GM20431 (cell line): ENCODE measurements around the gene PHACTR3.
"Not testable (repeated sequence)": the region's sequence is repeated elsewhere in the genome, so short reads cannot be mapped to it uniquely, and the experiment has no call there.

Experiments
- in situ Hi-C: fragments of 300-500 bp; cut with MseI, MboI; formaldehyde crosslinking; loops from one replicate; pipeline ENCODE4 v1.15.0; 2020; ENCODE audit warnings: low sequenced_read_pairs; ENCODE audit not compliant: unreplicated experiment

Gene PHACTR3

DNA sequence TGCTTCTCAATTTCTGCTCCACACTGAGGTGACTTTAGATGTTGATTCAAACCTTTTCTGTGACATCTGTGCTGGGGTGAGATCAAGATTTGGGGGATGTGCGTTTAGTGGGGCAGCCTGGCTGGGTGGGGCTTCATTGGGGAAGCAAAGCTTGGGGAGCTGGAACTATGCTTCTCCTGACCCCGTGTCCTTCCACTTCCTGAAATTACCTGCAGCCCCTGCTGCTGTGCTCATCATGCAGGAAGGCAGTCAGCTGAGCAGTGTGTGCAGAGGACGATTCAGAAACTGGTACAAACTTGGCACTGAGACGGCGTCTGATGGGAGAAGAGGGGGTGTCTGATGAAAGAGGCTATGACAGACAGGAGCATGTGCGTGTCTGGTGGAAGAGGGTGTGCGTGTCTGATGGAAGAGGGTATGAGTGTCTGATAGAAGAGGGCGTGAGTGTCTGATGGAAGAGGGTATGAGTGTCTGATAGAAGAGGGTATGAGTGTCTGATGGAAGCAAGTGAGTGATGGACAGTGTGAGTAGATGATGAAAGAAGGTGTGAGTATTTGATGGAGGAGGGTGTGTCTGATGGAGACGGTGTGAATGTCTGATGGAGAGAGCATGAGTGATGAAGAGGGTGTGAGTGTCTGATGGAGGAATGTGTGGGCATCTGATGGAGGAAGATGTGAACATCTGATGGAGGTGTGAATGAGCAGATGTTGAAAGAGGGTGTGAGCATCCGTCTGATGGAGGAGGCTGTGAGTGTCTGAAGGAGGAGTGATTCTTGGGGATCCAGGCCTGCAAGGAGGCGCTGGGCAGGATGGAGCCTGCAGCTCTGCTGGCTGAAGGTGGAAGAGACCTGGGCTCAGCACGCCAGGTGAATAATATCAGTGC, 225.7 kb downstream of the PHACTR3 start:
- in situ Hi-C loops: no loop called here

DNA sequence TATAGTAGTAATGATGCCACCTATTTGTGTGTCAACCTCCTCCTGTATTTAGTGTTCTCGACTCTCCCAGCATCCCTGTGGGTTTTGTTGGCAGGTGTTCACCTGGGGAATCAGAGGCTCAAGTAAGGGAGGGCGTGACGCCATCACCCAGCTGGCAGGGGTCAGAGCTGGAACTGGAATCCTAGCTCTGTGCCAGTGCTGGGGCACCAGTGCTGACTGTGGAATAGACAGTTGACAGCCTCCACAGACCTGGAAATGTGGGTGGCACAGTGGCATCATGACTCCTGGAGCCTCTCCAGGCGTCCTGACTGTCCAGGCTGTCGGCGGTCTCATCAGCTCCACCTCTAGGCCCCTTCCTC, 226.3 kb downstream of the PHACTR3 start:
- in situ Hi-C loops: no loop called here

DNA sequence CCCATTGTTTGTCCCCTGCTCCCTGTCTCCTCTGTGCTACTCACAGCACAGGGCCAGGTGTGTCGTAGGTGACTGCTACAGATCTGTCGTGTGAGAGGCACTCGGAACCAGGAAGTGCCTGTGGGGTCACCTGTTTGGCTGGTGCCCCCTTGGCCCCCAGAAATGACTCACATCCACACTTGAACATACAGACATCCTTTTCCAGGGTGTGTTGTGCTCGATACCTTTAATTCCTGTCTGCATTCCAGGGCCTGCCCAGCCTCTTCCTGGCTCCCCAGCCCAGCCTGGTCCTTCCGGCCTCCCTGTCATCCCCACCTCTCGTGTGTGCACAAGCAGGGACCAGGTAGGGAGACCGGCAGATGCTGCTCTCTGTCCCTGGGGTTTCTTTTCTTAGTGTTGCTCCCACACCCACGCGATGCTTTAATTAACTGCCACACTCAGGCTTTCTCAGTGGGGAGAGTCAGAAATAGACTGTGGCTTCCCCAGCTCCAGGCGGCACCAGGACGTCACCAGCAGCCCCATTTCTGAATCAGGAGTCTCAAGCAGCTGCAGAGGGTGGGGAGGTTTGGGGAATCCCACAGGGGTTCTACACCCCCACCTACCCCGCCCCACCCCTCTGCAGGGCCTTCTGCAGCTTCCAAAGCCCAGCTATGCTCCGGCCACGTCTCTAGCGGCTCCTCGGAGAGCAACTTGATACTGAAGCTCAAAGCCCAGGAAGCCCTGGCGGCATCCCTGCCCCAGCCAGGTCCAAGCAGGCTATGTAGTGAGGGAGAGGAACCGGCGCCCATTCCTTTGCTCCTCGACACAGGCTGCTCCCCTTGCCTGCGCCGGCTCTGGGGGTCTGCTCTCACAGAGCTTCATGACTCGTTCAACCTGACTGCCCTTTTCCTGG, 226.9 kb downstream of the PHACTR3 start:
- in situ Hi-C loops: no loop called here

DNA sequence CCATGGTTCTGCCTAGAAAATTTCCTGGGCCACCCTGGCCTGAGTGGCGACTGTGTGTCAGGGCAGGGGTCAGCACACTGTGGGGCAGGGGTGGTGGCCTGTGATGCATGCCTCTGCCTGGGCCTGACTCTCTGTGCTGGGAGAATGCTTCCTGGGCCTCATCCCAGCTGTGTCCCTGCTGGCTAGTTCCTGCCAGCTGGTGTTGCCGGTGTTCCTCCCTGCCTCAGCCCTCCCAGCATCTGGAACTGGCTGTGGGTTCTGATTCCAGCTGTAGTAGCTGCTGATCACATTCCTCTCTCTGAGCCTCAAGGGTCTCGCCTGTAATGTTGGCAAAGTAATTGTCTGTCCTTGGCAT, 227.6 kb downstream of the PHACTR3 start:
- in situ Hi-C loops: no loop called here

GRCh38 chr20:59832406-59833363, 228.3 kb downstream of the PHACTR3 start:
- in situ Hi-C loops: no loop called here

DNA sequence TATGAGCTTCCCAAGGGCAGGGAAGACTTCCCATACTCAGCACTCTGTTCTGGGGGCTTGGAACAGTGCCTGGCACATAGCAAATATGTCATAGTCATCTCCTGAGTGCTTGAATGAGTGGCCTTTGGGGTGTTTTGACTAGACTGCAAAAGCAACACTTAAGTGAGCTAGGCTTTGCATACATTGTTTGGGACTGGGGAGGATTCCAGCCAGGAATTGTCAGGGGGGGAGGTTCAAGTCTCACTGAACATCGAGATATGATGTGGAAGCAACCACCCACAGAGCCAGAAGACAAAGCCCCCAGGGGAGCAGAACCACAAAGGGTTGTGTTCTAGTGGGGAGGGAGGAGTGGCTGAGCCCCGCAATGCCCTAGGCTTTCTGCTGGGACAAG, 230.7 kb downstream of the PHACTR3 start:
- in situ Hi-C loops: no loop called here

DNA sequence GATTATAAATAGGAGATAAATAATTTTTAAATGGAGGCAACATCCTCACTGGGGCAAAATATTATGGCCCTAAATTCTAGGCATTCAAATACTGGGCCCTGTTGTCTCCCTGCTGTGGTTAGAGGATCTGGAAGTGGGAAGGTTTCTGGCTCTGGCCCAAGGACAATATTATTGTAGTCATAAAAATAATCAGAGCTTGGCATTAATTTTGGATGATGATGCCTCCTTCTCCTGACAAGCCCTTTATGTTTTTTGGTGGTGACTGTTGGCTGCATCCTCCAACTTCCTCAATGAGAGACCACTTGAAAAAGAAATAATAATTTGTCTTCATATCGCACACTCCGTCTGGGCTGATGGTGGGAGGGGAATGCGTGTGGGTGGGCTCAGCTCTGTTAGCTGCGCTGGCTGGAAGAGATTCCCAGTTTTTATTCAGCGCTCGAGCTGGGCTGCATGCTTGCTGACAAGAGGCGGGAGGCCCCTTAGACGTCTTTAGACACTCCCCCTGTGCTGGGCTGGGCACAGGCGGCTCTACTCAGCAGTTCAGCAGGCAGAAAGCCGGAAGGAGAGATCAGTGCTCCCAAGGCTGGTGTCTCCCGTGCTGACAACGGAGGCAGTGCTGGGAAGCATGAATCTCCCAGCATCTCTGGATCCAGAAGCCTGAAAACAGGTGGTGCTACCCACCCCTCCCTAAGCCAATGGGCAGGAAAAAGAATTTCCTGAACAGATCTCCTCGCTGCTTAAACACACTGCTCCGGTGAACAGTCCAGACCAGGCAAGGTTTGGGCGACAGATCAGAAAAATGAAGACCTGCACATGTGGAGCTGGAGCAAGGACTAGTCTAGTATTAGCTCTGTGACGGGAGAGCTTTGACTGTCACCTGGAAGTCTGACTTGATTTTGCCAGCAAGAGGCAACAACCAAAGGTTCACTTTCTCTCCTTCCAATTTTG, 231.4 kb downstream of the PHACTR3 start:
- in situ Hi-C loops: no loop called here

DNA sequence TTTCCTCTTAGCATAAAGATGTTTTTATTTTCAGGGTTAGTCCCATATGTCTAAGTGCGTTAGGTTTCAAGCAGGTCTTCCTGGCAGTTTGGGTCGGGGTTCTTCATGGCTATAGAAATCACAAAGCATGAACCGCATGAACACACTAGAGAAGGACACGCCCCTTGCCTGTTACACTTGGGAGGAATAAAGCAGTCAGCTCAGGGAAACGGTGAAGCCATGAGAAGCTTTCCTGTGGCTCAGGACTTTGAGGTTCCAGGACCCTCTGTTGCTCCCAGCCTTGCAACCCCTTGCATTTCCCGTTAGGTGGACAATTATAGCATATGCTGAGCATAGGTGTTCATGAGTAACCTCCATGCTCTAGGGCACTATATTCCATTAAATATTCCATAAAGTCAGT, 232.4 kb downstream of the PHACTR3 start:
- in situ Hi-C loops: no loop called here

GRCh38 chr20:59837623-59838394, 233.5 kb downstream of the PHACTR3 start:
- in situ Hi-C loops: no loop called here

- in situ Hi-C loops: no loop called here
Observed at GRCh38 chr20:59839400-59839799, 235.1 kb downstream of the PHACTR3 start.

- in situ Hi-C loops: no loop called here
Observed at GRCh38 chr20:59845472-59845871, 241.1 kb downstream of the PHACTR3 start.

DNA sequence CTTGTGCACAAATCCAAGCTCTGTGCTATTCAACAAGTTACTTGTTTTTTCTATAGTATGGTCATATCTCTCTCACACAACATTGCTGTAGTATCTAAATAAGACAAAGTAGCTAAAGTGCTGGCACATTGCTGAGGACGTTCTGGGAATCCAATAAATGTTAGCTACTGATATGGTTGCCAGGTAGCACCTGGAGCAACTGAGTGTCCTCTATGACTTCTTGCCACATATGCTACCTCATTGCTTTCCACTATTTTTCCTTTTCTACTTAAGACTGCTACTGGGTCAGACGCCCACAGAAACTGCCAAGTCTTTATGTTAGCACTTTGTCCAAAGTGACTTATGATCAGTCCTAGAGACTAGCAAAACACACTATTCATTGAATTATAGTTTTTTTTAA, 243.8 kb downstream of the PHACTR3 start:
- in situ Hi-C loops: no loop called here

GRCh38 chr20:59850018-59850641, 245.8 kb downstream of the PHACTR3 start:
- in situ Hi-C loops: no loop called here

DNA sequence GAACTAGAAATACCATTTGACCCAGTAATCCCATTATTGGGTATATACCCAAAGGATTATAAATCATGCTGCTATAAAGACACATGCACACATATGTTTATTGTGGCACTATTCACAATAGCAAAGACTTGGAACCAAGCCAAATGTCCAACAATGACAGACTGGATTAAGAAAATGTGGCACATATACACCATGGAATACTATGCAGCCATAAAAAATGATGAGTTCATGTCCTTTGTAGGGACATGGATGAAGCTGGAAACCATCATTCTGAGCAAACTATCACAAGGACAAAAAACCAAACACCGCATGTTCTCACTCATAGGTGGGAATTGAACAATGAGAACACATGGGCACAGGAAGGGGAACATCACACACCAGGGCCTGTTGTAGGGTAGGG, 252.2 kb downstream of the PHACTR3 start:
- in situ Hi-C loops: not testable (repeated sequence)

- in situ Hi-C loops: not testable (repeated sequence)
Observed at GRCh38 chr20:59856941-59857340, 252.6 kb downstream of the PHACTR3 start.

- in situ Hi-C loops: no loop called here
Observed at GRCh38 chr20:59857966-59858365, 253.6 kb downstream of the PHACTR3 start.

DNA sequence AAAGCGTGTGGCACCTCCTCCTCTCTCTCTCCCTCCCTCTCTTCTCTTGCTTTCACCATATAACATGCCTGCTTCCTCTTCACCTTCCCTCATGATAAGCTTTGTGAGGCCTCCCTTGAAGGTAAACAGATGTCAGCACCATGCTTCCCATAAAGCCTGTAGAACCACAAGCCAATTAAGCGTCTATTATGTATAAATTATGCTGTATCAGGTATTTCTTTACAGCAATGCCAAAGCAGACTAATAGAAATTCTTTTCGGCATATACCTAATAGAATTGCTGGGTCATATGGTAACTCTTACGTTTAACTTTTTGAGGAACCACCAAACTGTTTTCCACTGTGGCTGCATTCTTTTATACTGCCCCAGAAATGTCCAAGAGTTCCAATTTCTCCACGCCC, 254.1 kb downstream of the PHACTR3 start:
- in situ Hi-C loops: no loop called here

GRCh38 chr20:59861401-59861800, 257.1 kb downstream of the PHACTR3 start:
- in situ Hi-C loops: no loop called here
